CD4-positive, alpha-beta T cell treated with Interleukin-15 for 1 hour (primary cell): Measurements from ENCODE around the gene PRKAG3.
"Not testable (repeated sequence)": the region's sequence is repeated elsewhere in the genome, so short reads cannot be mapped to it uniquely, and the experiment has no call there.

ENCODE experiments used
- DNase-seq: peaks from one replicate; pipeline ENCODE4 v3.0.0-alpha.2; 2020

The PRKAG3 gene

DNA sequence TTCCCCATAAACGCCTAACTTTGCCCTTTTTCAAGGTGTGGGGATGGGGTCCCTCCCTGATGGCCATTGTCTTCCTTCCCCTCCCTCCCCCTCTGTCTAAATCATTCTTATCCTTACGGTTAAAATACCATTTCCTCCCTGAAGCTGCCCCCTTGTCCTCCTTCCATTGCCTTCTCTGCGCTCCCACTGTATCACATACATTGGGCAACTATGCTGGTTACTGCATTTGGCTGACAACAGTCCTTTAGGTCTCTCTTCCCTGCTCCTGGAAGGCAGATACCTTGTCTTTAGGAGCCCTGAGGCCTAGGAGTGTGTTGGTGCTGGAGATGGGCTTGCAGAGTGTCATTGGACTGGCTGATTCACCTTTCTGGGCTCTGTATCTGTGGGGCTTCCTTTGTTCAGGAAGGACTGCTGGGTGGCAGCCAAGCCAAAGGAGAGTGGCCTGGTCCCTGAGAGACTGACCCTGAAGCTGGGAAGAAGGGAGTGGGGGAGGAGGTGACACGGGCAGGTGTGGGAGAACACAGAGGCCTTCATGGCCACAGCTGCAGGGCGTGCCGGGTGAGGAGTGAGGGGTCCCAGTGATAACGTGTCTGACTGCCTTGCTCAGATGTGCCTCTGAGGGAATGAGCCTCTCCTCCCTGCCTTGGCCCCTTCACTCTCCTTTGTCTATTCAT lies 30.2 kb upstream of the PRKAG3 start:
- DNase-seq: no peak

DNA sequence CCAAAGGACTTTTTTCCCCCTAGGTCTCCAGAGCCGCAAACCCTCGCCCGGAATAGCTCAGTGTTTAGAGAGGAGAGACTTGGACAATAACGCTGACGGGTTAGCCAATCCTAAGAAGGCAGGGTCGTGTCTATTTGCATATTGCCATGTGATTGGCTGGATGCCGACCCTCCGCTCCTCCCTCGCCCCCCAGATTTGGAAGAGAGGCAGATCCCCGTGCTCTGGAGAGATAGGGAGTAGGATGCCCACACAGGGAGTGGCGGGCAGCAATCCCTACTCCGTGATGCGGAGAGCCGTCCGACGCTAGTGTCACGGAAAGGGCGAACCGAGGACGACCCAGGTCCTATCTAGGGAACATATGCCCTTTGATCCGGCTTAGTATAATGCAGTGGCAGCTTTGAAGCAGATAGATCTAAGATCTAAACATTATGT lies 29.4 kb upstream of the PRKAG3 start:
- no peak for DNase-seq

DNA sequence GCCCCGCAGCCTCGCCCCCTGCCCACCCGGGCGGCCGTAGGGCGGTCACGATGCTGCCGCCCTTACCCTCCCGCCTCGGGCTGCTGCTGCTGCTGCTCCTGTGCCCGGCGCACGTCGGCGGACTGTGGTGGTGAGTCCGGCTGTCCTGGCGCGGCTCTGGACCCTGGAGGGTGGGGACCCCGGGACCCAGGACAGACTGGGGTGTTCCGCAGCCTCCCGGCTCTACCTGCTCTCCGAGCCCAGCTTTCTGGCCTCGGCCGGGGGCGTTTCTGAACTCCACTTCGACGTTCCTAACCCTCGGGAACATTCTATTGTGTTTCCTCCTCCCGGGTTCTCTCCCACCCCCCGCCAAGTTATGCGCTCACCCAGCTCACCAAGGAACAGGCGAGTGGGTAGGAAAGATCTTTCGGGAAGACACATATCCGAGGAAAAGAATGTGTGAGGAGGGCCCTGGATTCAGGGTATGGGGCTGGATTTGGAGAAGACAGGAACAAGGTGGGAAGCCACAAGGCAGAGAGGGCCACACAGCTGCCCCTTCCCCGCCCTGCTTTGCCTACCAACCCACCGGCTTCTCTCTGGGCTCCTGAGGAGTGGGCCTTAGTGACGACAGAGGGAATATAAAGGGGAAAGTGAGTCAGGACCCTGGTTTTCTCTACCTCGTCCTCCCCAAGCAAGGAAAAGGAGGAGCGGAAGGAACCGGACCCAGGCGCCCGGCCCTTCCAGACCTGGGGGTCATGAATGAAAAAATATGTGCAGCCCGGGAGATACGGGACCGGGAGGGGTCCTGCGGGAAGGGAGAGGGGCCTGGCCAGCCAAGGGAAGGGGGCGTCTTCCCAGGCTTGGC lies 28.6 kb upstream of the PRKAG3 start:
- no peak for DNase-seq

DNA sequence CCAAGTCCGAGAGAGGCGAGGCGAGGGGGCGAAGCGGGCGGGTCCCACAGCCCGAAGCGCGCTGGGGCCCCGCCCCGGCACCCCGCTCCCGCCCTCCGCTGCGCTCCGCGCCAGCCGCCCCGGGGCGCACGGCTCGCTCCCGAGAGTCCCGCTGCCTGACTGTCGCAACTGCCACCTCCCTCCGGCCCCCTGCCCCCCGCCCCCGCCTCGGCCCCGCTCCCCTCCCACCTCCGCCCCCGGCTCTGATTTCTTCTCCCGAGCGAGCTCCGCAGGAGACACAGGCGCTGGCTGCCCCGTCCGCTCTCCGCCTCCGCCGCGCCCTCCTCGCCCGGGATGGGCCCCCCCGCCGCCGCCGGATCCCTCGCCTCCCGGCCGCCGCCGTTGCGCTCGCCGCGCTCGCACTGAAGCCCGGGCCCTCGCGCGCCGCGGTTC lies 28.0 kb upstream of the PRKAG3 start, which contains the start of gene WNT6:
TSS of gene WNT6 (plus strand) at position 250 of the 432 bp plus-strand sequence. CDS start 233 bp downstream, outside the sequence.
- no peak for DNase-seq

DNA sequence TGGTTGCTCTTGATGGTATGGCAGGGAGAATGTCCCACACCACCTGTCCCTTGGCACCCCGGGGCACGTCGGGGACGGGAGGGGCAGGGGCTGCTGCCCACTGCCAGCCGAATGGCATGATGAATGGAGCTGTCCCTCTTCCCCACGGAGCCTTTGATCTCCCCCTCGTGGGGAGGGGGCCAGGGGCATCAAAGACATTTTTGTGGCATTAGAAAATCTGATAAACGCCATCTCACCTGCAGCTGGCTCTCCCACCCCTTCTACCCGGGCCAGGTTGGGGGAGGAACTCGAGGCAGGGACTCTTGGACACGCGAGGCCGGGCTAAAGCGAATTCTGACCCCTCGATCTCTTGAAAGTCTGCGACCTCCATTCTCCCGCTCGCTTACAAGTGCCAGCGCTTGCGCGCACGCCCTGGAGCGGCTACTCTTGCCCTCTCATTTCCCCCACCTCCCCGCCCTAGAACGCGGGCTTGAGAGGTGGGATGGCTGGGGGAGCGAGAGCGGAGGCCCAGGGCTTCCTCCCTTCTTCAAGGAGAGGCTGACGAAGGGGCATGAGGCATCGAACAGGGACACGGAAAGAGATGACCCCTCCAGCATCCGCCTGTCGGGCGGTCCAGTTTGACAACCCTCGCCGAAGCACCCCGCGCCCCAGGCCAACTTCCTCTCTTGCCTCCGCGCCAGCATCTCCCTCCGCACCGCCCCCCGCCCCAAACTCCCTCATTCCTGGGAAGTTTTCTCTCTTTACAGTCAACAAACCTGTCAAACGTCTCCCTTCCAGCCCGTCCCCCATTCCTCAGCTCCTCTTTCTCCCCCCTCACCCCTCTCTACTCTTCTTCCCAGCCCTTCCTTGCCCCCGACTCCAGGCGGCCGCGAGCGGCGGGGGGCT lies 27.3 kb upstream of the PRKAG3 start:
- DNase-seq: no peak

DNA sequence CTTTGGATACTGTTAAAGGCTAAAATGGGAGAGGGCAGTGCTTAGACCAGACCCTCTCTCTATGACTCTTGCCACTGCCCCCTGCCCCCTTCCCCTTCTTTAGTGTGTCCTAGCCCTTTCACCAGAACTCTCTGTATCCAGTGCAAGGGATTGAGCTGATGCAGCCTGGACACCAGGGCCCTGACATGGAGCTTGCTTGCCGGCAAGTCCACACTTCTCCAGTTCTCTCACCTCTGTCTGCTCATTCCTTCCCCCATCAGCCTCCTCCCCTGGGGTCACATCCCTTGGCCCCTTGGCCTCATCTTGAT lies 26.5 kb upstream of the PRKAG3 start:
- no peak for DNase-seq

DNA sequence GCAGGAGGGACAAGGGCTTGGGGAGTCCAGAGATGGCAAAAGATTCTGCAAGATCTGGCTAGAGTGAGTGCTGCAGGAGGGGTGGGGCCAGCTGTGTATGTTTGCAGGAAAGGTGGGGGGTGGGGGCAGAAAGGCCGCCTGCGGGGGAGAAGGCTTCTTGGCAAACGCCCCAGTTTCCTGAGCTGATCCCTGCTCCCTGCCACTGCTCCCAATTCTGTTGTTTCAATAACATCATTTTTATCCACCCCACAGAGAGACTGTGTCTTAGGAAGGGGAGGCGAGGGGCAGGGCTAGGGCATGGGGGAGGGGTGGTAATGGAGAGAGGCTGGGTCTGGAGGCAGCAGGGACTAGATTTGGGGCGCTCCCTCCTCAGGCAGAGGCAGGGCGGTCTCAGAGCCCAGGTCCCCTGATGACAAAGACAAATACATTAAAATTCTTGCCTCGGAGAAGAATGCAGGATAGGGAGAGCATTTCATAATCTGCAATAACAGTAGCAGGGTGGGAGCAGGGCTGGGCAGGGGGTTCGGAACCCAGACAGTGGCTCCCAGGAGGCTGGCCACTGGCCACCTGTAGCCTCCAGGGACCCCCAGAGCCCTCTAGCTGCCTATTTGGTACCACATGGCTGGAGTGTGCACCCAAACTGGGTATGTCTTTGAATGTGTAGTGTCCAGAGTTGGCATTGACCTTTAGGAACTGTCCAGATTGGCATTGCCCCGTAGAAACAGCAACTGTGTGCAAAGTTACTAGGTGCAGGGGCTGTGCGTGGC lies 26.0 kb upstream of the PRKAG3 start:
- DNase-seq: no peak

DNA sequence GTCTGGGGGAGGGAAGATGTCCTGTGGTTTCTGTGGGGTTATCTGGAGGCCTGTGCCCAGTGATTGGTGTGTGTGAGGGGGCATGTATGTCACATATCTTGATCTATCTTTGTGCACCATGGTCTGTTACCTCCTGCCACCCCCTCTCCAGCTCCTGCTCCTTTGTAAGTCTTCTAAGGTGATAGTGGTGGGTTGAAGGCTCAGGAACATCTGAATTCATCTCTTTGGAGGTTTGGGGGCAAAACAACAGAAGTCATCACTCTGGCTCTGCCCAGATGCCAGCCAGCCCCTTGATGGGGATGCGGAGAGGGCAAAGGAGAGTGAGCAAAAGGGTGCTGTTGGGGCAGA lies 25.3 kb upstream of the PRKAG3 start:
- DNase-seq: no peak

DNA sequence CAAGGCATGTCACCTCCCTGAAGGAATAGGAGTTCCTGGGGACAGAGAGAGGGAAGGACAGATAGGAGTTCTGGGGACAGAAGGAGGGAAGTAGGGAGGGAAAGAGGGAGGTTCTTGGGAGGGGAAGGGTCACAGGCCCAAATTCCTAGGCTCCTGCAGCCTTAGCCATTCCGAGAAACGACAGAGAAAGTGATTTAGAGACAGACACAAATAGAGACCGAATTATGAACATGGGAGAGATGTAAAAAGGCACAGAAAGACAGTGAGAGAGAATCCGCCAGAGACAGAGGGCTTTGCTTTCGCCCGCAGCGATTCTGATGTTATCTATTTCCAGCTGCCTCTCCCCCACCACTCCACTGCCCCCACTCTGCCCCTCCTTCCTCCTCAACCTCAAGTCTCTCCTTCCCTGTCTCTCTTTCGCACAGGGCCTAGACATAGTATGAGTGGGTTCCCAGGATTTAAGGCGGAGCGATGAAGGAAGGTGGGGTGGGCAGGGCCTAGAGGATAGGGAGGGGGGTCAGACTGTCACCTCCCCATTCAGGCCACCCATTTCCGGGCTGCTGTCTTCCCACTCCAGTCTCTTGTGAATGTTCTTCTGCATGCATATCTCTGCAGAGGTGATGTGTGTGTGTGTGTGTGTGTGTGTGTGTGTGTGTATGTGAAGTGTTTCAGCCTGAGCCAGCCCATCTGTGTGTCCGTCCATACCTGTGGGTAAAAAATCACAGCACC lies 24.7 kb upstream of the PRKAG3 start:
- no peak for DNase-seq

DNA sequence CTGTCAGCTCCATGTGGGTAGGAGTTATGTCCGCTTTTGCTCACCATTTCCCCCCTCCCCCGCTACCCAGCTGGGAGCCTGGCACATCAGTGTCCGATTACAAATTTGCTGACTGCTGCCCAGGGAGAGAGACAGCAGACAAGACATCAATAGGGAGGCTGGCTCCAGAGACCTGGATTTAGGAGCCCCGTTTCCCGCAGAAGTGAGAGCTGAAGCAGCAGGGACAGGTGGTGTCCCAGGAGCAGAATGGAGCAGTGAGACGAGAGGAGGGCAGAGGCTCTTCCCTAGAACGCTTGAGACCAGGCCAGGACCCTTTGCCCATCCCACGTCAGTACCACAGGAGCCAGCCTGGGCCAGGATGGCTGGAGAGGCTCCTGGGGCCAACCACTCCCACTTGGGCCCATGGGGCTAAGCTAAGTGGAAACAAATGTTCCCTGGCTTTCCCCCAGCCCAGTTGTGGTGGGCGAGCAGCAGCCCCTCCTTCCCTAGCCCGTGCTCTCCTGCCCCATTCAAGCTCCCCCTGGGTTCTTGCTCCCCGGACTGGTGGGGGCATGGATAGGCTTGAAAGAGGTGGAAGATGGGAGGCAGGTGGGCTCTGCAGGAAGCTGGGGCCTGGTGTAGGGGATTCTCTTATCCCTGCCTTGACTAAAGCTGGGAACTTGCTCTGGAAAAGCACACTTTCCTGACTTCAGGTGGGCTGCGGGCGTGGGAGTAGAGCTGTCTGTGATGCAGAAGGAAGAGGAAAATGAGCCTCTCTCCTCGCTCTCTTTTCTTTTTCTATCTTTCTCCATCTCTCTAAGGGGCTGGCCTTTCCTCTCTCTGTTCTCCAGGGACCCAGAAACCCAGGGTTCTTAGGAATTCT lies 23.9 kb upstream of the PRKAG3 start:
- no peak for DNase-seq

DNA sequence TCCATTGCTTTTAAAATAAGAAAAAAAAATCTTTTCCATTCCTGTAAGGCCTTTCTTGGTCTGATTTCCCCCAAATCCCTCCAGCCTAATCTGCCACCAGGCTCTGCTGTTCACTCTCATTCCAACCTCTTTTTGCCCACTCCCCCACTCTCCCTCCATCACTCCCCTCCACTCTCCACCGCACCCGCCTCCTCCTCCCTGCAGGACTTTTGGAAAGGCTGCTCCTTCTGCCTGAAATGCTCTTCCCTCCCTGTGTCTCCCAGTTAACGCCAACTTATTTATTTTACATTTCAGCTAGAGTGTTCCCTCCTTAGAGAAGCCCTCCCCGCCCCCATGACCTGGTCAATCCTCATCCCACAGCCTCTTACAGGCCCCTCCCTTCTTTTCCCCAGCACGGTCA lies 23.3 kb upstream of the PRKAG3 start:
- no peak for DNase-seq

DNA sequence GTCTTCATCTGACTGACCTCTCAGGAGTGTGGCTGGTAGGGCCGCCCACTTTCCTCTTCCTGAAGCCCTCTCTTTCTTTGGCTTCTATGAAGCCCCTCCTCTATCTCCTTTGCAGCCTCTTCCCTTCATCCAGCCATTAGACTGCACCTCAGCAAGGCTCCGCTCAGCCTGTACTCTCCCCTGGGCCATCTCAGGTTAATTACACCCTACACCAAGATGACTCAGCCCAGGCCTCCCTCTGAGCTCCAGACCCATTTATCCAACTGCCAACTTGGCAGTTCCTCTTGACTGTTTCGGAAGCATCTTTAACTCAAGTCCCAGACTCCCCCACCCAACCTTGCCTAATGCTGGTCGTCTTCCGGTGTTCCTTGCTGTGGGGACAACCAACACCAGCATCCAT lies 22.2 kb upstream of the PRKAG3 start:
- no peak for DNase-seq

DNA sequence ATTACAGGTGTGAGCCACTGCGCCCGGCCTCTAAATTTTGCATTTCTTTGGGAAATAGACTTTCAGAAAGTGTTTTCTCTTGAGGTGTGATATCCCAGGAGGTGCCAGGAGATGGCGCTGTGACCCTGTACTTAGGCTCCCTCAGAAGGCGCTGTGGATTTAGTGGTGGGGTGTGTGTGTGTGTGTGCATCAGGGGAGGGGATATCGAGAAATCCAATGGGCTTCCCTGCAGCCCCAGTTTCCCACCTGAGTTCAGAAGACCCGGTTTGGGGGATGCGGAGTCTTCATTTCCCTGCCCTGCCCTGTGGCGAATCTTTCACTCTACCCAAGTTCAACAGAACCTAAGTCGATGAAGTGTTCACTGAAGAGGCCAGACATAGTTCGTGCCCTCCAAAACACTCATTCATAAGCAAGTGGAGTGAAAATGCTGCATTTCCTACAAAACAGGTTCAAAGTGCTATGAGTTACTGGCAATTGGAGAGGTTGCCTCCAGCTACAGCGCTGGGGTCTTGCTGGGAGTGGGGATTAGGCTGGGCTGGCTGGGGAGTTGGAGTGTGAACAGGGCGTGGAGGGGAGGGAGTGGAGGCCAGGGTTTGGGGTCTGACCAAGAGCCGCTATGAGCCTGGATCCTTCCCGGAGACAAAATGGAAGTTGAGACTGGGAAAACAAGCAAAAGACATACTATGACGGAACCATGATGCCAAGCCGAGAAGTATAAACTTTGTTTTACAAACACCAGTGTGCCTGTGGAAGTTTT lies 21.5 kb upstream of the PRKAG3 start:
- DNase-seq: peak; percentile 56

DNA sequence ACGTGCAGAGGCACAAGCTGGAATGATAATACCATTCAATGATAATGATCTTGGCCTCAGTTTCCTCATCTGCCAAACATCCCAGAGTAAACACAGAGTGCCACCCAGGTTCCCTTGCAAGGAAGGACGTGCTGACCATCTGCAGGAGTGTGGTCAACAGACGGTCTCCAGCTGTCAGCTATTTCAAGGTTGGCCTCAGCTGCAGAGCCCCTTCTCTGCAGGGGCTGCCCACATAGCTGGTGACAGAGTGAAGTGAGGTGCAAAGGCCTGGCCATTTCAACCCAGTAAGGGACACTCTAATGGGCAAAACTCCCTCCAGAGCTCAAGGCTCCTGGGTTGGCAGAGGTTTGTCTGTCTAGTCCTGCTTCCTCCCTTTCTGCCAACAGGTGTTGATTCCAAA lies 19.7 kb upstream of the PRKAG3 start:
- no peak for DNase-seq

DNA sequence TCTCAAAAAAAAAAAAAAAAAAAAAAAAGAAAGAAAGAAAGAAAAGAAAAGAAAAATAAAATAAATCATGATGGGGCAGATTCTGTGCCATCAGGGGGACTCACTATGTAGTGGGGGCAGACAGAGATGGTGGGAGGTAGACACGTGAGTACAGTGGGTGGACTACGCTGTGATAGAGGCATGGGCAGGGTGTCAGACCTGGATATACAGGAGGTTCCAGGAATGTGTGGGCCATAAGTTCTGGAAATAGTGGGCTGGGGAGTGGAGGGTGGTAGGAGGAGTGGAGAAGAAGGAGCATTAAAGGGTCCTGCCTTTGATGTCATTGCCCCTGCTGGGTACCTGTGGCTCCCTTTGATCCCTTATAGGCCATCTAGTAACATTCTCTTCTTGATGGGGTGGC lies 19.2 kb upstream of the PRKAG3 start:
- DNase-seq: no peak

DNA sequence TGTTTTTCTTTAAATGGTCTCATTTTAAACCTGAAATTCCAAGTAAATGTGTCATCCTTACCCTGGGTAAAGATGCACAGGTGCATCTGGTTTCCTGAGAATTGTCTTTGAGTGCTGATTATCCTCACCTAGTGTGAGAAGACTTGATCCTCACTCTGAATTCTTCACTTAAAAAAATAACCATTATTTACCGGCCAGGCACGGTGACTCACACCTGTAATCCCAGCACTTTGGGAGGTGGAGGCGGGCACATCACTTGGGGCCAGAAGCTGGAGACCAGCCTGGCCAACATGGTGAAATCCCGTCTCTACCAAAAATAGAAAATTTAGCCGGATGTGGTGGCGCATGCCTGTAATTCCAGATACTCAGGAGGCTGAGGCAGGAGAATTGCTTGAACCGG lies 18.1 kb upstream of the PRKAG3 start:
- no peak for DNase-seq

DNA sequence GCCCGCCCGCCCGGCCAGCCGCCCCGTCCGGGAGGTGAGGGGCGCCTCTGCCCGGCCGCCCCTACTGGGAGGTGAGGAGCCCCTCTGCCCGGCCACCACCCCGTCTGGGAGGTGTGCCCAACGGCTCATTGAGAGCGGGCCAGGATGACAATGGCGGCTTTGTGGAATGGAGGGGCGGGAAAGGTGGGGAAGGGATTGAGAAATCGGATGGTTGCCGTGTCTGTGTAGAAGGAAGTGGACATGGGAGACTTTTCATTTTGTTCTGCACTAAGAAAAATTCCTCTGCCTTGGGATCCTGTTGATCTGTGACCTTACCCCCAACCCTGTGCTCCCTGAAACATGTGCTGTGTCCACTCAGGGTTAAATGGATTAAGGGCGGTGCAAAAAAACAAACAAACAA lies 15.4 kb upstream of the PRKAG3 start:
- DNase-seq: not testable (repeated sequence)

DNA sequence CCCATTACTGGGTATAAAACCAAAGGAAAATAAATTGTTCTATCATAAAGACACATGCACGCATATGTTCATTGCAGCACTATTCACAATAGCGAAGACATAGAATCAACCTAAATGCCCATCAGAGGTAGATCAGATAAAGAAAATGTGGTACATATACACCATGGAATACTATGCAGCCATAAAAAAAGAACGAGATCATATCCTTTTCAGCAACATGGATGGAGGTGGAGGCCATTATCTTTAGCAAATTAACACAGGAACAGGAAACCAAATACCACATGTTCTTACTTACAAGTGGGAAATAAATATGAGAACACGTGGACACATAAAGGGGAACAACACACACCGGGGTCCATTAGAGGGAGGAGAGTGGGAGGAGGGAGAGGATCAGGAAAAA lies 12.7 kb upstream of the PRKAG3 start:
- not testable (repeated sequence) for DNase-seq

DNA sequence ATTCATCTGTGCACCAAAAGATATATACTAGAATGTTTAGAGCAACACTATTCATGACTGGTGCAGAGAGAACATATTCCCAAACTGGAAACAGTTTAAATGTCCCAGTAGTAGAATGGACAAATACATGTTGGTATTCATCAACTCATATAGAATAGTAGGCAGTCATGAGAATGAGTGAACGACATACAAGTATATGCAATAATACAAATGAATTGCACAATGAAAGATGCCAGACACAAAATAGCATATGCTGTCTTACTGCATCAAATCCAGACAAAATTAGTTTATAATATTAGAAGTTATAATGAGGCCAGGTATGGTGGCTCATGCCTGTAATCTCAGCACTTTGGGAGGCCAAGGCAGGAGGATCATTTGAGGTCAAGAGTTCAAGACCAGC lies 8.3 kb upstream of the PRKAG3 start:
- no peak for DNase-seq

DNA sequence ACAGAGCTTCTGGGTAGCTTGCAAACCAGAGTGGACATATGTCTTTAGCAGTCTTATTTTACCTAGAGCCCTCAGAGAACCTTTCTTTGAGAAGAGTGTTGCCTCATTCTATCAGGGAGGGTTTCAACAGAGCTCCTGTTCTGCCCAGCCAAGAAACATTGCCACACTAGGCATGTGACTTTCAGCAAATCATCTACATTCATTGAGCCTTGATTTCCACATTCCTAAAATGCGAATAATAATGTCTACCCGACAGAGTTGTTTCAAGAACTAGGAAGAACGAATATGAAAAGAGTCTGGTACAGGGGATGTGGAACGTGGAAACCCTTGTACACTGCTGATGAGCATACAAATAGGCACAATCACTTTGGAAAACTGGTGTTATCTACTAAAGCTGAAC lies 7.8 kb upstream of the PRKAG3 start:
- no peak for DNase-seq
